ENCODE data around the gene ZBTB17. TPM values are rescaled to one million over a fixed set of nuclear protein-coding genes. Genes with fewer than 3 reads are reported as not detected.
"Not testable (repeated sequence)": the region's sequence is repeated elsewhere in the genome, so short reads cannot be mapped to it uniquely, and the experiment has no call there.

The ZBTB17 gene
- 46.0 to 48.6 TPM (median 48.6 TPM) in 3 replicates for total RNA-seq

DNA sequence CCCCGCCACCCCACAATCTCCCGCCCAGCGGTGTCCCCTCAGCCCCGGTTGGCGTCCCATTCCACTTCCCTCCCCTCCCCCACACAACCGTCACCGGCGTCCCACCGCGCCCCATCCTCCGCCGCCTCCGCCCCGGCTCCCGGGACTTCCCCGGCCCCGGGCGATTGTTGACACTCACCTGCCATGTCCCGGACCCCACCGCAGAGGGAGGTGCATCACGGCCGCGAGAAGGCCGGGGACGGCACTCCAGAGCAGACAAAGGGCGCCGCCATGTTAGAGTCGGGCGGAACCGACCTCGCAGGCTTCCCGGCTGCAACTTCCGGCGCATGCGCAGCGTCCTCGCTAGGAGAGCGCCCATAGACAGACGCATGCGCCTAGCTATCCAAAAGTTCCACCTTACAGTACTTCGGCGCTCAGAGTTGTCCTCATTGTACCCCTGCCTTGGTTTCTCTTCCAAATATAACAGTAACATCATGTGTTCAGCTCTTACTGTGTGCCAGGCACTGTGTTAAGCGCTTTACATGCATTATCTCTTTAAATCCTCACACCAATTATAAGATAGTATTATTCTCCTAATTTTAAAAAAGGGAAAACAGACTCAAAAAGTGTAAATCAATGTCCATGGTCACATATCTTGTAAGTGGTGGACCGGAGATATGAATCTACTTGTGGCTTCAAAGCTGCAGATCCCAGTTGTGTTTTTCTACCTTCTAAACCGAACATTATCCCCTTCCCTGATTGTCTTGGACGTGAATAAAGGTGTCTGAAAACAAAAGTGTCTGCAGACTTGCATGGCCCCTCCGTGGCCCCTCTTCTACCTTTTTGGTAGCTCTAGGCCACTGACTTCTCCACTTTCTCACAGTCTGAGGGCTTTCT lies at the start of gene ZBTB17:
ZBTB17 (minus strand) TSS at position 297 of the 876 bp plus-strand sequence. CDS start 27,606 bp downstream, outside the sequence.
- H3K4me3 Mint-ChIP-seq = peak within 1 kb of the TSS; percentile 87
- H3K27me3 Mint-ChIP-seq (ENCODE audit: low read depth) = no peaks in the 10 kb centered on the region
- H3K36me3 Mint-ChIP-seq = peaks cover 15% of the 10 kb centered on the region
- peak; percentile 92 to 96 for DNase-seq (ENCODE audit: low spot score in 2 of 2, unreplicated experiment in 2 of 2)
- H3K9me3 Mint-ChIP-seq = peaks cover 7% of the 10 kb centered on the region
- peak within 1 kb of the TSS; percentile 88 for H3K27ac Mint-ChIP-seq
- peaks cover 13% of the 10 kb centered on the region for H3K4me1 Mint-ChIP-seq
- TF ChIP-seq, protein P1, sequence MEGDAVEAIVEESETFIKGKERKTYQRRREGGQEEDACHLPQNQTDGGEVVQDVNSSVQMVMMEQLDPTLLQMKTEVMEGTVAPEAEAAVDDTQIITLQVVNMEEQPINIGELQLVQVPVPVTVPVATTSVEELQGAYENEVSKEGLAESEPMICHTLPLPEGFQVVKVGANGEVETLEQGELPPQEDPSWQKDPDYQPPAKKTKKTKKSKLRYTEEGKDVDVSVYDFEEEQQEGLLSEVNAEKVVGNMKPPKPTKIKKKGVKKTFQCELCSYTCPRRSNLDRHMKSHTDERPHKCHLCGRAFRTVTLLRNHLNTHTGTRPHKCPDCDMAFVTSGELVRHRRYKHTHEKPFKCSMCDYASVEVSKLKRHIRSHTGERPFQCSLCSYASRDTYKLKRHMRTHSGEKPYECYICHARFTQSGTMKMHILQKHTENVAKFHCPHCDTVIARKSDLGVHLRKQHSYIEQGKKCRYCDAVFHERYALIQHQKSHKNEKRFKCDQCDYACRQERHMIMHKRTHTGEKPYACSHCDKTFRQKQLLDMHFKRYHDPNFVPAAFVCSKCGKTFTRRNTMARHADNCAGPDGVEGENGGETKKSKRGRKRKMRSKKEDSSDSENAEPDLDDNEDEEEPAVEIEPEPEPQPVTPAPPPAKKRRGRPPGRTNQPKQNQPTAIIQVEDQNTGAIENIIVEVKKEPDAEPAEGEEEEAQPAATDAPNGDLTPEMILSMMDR (IDR thresholded peaks at IDR 0.05; ENCODE audit: unreplicated experiment) = no peak

DNA sequence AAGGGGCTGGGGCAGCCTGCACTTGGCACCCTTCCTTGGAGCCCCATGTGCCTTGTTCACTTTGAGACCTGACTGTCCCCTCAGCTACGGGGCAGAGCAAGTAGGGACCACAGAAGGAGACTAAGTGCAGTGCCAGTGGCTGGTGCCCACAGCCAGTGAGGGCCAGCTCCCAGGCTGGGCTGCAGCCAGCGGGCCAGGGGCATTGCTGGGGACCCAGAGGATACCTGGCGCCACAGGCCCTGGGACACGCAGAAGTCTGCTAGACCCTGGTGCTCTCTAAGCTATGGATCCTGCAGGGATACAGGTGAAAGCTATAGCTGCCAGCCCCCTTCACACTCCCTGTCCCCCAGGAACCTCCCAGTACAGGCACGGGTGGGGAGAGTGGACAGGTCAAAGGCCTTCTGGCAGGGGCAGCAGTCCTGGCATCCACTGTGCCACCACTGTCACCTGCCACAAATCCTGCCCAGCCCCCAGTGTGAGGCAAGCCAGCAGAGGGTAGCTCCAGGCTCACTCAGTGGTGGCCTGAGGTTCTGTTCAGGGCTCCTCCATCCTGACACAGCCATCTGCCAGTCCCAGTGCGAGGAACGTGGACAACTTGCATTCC lies 47.3 kb upstream of the ZBTB17 start:
- no peak for DNase-seq (ENCODE audit: low spot score in 2 of 2, unreplicated experiment in 2 of 2)
- Mint-ChIP-seq H3K4me1 (peaks cover 21% of the 10 kb centered on the region), H3K4me3 (no peak overlapping the region), H3K36me3 (no peaks in the 10 kb centered on the region), H3K9me3 (no peaks in the 10 kb centered on the region), H3K27ac (no peak overlapping the region), H3K27me3 (ENCODE audit: low read depth) (peaks cover 8% of the 10 kb centered on the region)
- TF ChIP-seq, protein P1 (IDR thresholded peaks at IDR 0.05; ENCODE audit: unreplicated experiment) = no peak

DNA sequence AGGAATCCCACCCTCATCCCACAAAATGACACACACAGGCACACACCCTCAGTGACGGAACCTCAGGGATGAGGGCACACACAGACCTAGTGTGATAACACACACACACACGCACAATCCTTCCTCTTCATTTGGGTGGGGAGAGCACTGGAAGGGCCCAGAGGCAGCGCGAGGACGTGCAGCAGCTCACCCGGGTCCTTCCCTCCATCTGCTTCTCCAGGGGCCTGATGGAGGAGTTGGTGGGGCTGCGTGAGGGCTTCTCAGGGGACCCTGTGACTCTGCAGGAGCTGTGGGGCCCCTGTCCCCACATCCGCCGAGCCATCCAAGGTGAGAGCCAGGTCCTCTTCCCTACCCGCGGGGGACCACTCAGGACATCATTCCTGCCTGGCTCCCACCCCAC lies 46.5 kb upstream of the ZBTB17 start:
- H3K4me1 Mint-ChIP-seq = peaks cover 26% of the 10 kb centered on the region
- no peaks in the 10 kb centered on the region for H3K9me3 Mint-ChIP-seq
- TF ChIP-seq, protein P1 (IDR thresholded peaks at IDR 0.05; ENCODE audit: unreplicated experiment) = no peak
- H3K27me3 Mint-ChIP-seq (ENCODE audit: low read depth) = peaks cover 6% of the 10 kb centered on the region
- no peak overlapping the region for H3K4me3 Mint-ChIP-seq
- H3K27ac Mint-ChIP-seq = no peak overlapping the region
- no peaks in the 10 kb centered on the region for H3K36me3 Mint-ChIP-seq
- DNase-seq (ENCODE audit: low spot score in 2 of 2, unreplicated experiment in 2 of 2) = no peak

- no peak within 1 kb of the TSS for H3K27ac Mint-ChIP-seq
- no peak for DNase-seq (ENCODE audit: low spot score in 2 of 2, unreplicated experiment in 2 of 2)
- H3K36me3 Mint-ChIP-seq = no peaks in the 10 kb centered on the region
- peaks cover 32% of the 10 kb centered on the region for H3K4me1 Mint-ChIP-seq
- H3K27me3 Mint-ChIP-seq (ENCODE audit: low read depth) = peaks cover 6% of the 10 kb centered on the region
- no peaks in the 10 kb centered on the region for H3K9me3 Mint-ChIP-seq
- TF ChIP-seq, protein P1 (IDR thresholded peaks at IDR 0.05; ENCODE audit: unreplicated experiment) = no peak
- no peak within 1 kb of the TSS for H3K4me3 Mint-ChIP-seq
Observed at GRCh38 chr1:16021681-16022080, 45.8 kb upstream of the ZBTB17 start, which contains the start of gene CLCNKA. Gene CLCNKA, plus strand, starts transcription at chr1:16022036. Its CDS starts 584 bp downstream, at chr1:16022620.

- not testable (repeated sequence) for H3K36me3 Mint-ChIP-seq; H3K4me3 Mint-ChIP-seq; H3K27ac Mint-ChIP-seq; DNase-seq (ENCODE audit: low spot score in 2 of 2, unreplicated experiment in 2 of 2); H3K9me3 Mint-ChIP-seq; H3K27me3 Mint-ChIP-seq (ENCODE audit: low read depth)
- H3K4me1 Mint-ChIP-seq = peaks cover 33% of the 10 kb centered on the region
Observed at GRCh38 chr1:16020878-16021277, 45.0 kb upstream of the ZBTB17 start.

DNA sequence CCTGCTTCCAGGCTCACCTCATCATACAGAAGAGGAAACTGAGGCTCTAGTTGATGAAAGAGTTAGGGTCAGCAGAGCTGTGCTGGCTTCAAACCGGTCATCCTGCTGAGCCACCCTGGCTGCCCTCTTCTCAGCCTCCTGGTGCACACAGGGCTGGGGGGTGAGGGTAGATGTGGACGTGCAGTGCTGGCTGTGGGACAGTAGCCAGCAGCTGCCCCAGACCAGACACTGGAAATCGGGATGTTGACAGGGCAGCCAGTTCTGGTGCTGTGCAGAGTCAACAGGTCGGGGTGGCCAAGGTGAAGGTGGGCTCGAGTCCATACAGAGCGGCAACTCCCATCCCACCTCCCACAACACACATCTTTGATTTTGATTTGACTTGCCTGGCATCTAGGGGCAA lies 44.4 kb upstream of the ZBTB17 start:
- Mint-ChIP-seq H3K4me1 (peaks cover 36% of the 10 kb centered on the region), H3K27me3 (ENCODE audit: low read depth) (peaks cover 6% of the 10 kb centered on the region), H3K27ac (no peak overlapping the region), H3K4me3 (no peak overlapping the region), H3K9me3 (no peaks in the 10 kb centered on the region), H3K36me3 (no peaks in the 10 kb centered on the region)
- DNase-seq (ENCODE audit: low spot score in 2 of 2, unreplicated experiment in 2 of 2) = no peak
- TF ChIP-seq, protein P1 (IDR thresholded peaks at IDR 0.05; ENCODE audit: unreplicated experiment) = no peak
